OCI-LY1 (cell line): ENCODE results near the gene OR2S2.

Experiments
- H2AFZ ChIP-seq: fragments of 200-600 bp; sonication (generic), shearing (Covaris generic); 2 replicates; pipeline ENCODE4 v1.6.0; 2014; ENCODE audit warnings: antibody characterized with exemption, mild to moderate bottlenecking, low read length
- H3F3A ChIP-seq: fragments of 200-600 bp; sonication (generic), shearing (Covaris generic); 2 replicates; pipeline ENCODE4 v1.6.0; 2014; ENCODE audit warnings: mild to moderate bottlenecking, antibody characterized with exemption, low read length, moderate library complexity; ENCODE audit not compliant: insufficient read depth
- H3K27ac ChIP-seq: fragments of 200-600 bp; sonication (generic); 2 replicates; pipeline ENCODE4 v1.5.1; 2014; ENCODE audit warnings: low read length, mixed run types, mild to moderate bottlenecking, low read depth; ENCODE audit not compliant: poor library complexity, severe bottlenecking
- H3K27me3 ChIP-seq: fragments of 200-600 bp; sonication (generic); 2 replicates; pipeline ENCODE4 v1.6.0; 2014; ENCODE audit warnings: antibody characterized with exemption, mild to moderate bottlenecking, low read length, moderate library complexity; ENCODE audit not compliant: insufficient read depth
- H3K36me3 ChIP-seq: fragments of 200-600 bp; sonication (generic); 2 replicates; pipeline ENCODE4 v1.6.1; 2014; ENCODE audit warnings: mild to moderate bottlenecking, antibody characterized with exemption, low read length, moderate library complexity, mixed read lengths; ENCODE audit not compliant: insufficient read depth
- H3K4me1 ChIP-seq: fragments of 200-600 bp; sonication (generic); 2 replicates; pipeline ENCODE4 v1.5.1; 2014; ENCODE audit warnings: mild to moderate bottlenecking, low read length, moderate library complexity; ENCODE audit not compliant: insufficient read depth, severe bottlenecking
- H3K4me2 ChIP-seq: fragments of 200-600 bp; sonication (generic), shearing (Covaris generic); 2 replicates; pipeline ENCODE4 v1.6.1; 2014; ENCODE audit warnings: low read length
- H3K4me3 ChIP-seq: fragments of 200-600 bp; sonication (generic); 2 replicates; pipeline ENCODE4 v1.5.1; 2014; ENCODE audit warnings: low read length, low read depth, mild to moderate bottlenecking, mixed read lengths; ENCODE audit not compliant: poor library complexity, severe bottlenecking
- H3K79me2 ChIP-seq: fragments of 200-600 bp; shearing (Covaris generic); 2 replicates; pipeline ENCODE4 v1.6.1; 2016; ENCODE audit warnings: mixed run types, low read length, mixed read lengths; ENCODE audit not compliant: insufficient read depth
- H3K9ac ChIP-seq: fragments of 200-600 bp; sonication (generic), shearing (Covaris generic); 2 replicates; pipeline ENCODE4 v1.6.1; 2014; ENCODE audit warnings: mild to moderate bottlenecking, low read length, mixed read lengths
- H3K9me2 ChIP-seq: fragments of 200-600 bp; sonication (generic), shearing (Covaris generic); 2 replicates; pipeline ENCODE4 v1.6.1; 2014; ENCODE audit warnings: low read depth, mild to moderate bottlenecking, low read length, mixed read lengths
- H3K9me3 ChIP-seq: fragments of 200-600 bp; shearing (Covaris generic); 2 replicates; pipeline ENCODE4 v1.6.1; 2014; ENCODE audit warnings: low read length, mixed read lengths
- H4K20me1 ChIP-seq: fragments of 200-600 bp; sonication (generic), shearing (Covaris generic); 2 replicates; pipeline ENCODE4 v1.6.0; 2016; ENCODE audit warnings: mild to moderate bottlenecking, low read length; ENCODE audit not compliant: insufficient read depth
- EZH2 ChIP-seq: fragments of 200-600 bp; sonication (generic), shearing (Covaris generic); IDR thresholded peaks from 2 replicates; pipeline ENCODE4 v1.8.0; 2017; ENCODE audit warnings: borderline replicate concordance, mixed run types, mild to moderate bottlenecking, antibody characterized with exemption, low read length, moderate library complexity, mixed read lengths
- TF ChIP-seq, protein P1 (sequence below): fragments of 200-600 bp; sonication (generic), shearing (Covaris generic); IDR thresholded peaks from 2 replicates; pipeline ENCODE4 v1.5.1; 2017; ENCODE audit warnings: mild to moderate bottlenecking, antibody characterized with exemption, low read length, moderate library complexity, mixed read lengths

The OR2S2 gene

DNA sequence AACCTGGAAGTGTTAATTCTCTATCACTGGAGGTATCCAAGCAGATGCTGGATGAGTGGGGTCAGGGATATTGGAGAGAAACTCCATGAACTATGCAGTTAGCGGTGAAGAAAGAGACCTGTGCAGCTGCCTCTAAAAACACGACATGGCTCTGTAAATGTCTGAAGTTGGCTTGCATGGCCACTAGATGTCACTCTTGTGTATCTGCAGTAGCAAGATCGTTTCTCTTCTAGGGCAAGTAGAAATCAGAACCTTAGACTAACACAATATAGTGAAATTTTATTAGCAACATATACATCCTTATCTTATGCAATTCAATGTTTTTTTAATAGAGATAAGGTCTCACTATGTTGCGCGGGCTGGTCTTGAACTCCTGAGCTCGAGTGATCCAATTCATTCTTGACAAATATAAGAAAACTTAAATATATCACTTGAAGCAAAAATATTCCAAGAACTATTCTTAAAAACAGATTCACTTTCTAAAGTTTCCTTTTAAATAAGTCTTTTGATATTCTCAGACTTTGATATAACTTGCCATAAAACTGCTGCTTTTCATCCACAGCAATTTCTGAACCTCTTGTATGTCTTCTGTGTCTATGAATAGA, 2.9 kb downstream of the OR2S2 start:
- no peak overlapping the region for H3K4me2 ChIP-seq
- H3K9ac ChIP-seq, result no peak overlapping the region
- no peaks in the 10 kb centered on the region for H3K4me1 ChIP-seq
- no peaks in the 10 kb centered on the region for H3K79me2 ChIP-seq
- H3K27me3 ChIP-seq, result no peaks in the 10 kb centered on the region
- H3K4me3 ChIP-seq, result no peak overlapping the region
- H3K9me3 ChIP-seq, result no peaks in the 10 kb centered on the region
- H4K20me1 ChIP-seq, result no peaks in the 10 kb centered on the region
- TF ChIP-seq EZH2, result no peak
- TF ChIP-seq, protein P1, sequence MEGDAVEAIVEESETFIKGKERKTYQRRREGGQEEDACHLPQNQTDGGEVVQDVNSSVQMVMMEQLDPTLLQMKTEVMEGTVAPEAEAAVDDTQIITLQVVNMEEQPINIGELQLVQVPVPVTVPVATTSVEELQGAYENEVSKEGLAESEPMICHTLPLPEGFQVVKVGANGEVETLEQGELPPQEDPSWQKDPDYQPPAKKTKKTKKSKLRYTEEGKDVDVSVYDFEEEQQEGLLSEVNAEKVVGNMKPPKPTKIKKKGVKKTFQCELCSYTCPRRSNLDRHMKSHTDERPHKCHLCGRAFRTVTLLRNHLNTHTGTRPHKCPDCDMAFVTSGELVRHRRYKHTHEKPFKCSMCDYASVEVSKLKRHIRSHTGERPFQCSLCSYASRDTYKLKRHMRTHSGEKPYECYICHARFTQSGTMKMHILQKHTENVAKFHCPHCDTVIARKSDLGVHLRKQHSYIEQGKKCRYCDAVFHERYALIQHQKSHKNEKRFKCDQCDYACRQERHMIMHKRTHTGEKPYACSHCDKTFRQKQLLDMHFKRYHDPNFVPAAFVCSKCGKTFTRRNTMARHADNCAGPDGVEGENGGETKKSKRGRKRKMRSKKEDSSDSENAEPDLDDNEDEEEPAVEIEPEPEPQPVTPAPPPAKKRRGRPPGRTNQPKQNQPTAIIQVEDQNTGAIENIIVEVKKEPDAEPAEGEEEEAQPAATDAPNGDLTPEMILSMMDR, result peak; percentile 86
- H3K36me3 ChIP-seq, result no peaks in the 10 kb centered on the region
- no peak overlapping the region for H3K27ac ChIP-seq
- no peak overlapping the region for H2AFZ ChIP-seq
- no peaks in the 10 kb centered on the region for H3K9me2 ChIP-seq
- no peaks in the 10 kb centered on the region for H3F3A ChIP-seq

- no peaks in the 10 kb centered on the region for H3K9me3 ChIP-seq
- no peak for TF ChIP-seq EZH2
- H3K36me3 ChIP-seq, result no peaks in the 10 kb centered on the region
- H4K20me1 ChIP-seq, result no peaks in the 10 kb centered on the region
- H2AFZ ChIP-seq, result no peak overlapping the region
- no peak overlapping the region for H3K9ac ChIP-seq
- H3K27me3 ChIP-seq, result no peaks in the 10 kb centered on the region
- H3K9me2 ChIP-seq, result no peaks in the 10 kb centered on the region
- no peaks in the 10 kb centered on the region for H3K79me2 ChIP-seq
- H3K27ac ChIP-seq, result no peak overlapping the region
- H3F3A ChIP-seq, result no peaks in the 10 kb centered on the region
- H3K4me2 ChIP-seq, result no peak overlapping the region
- no peak overlapping the region for H3K4me3 ChIP-seq
- H3K4me1 ChIP-seq, result no peaks in the 10 kb centered on the region
Observed at GRCh38 chr9:35952526-35953191, 5.3 kb downstream of the OR2S2 start.

- Histone ChIP-seq H3K79me2 (no peaks in the 10 kb centered on the region), H3F3A (no peaks in the 10 kb centered on the region), H3K4me1 (no peaks in the 10 kb centered on the region), H3K9me2 (no peaks in the 10 kb centered on the region), H3K9me3 (no peaks in the 10 kb centered on the region), H2AFZ (no peak overlapping the region), H3K4me2 (no peak overlapping the region), H3K9ac (no peak overlapping the region), H3K27me3 (no peaks in the 10 kb centered on the region), H3K27ac (no peak overlapping the region), H4K20me1 (no peaks in the 10 kb centered on the region), H3K36me3 (no peaks in the 10 kb centered on the region), H3K4me3 (no peak overlapping the region)
- no peak for TF ChIP-seq EZH2
- TF ChIP-seq, protein P1, result no peak
Observed at GRCh38 chr9:35951736-35952135, 6.2 kb downstream of the OR2S2 start.

GRCh38 chr9:35948901-35949318, 9.0 kb downstream of the OR2S2 start:
- no peaks in the 10 kb centered on the region for H3K4me1 ChIP-seq
- no peaks in the 10 kb centered on the region for H3F3A ChIP-seq
- no peaks in the 10 kb centered on the region for H4K20me1 ChIP-seq
- H3K4me3 ChIP-seq, result no peak overlapping the region
- no peak overlapping the region for H3K27ac ChIP-seq
- no peaks in the 10 kb centered on the region for H3K79me2 ChIP-seq
- no peaks in the 10 kb centered on the region for H3K27me3 ChIP-seq
- no peaks in the 10 kb centered on the region for H3K9me3 ChIP-seq
- no peak overlapping the region for H3K4me2 ChIP-seq
- H3K9ac ChIP-seq, result no peak overlapping the region
- TF ChIP-seq, protein P1, result no peak
- TF ChIP-seq EZH2, result no peak
- no peaks in the 10 kb centered on the region for H3K36me3 ChIP-seq
- H2AFZ ChIP-seq, result no peak overlapping the region
- H3K9me2 ChIP-seq, result no peaks in the 10 kb centered on the region
